CD1c-positive myeloid dendritic cell (primary cell): Measurements from ENCODE around the gene RPS15.

Source experiments
- DNase-seq: peaks from one replicate; pipeline ENCODE4 v3.0.0-alpha.2; 2016; ENCODE audit errors: extremely low spot score

The RPS15 gene

GRCh38 chr19:1451916-1452801 is 14.0 kb downstream of the RPS15 start:
- DNase-seq = no peak

GRCh38 chr19:1452802-1453524 is 14.8 kb downstream of the RPS15 start:
- no peak for DNase-seq

GRCh38 chr19:1453525-1454364 is 15.5 kb downstream of the RPS15 start:
- DNase-seq = peak; percentile 66

- peak; percentile 24 for DNase-seq
Observed at GRCh38 chr19:1455002-1455335, 16.8 kb downstream of the RPS15 start.

GRCh38 chr19:1455336-1456120 is 17.3 kb downstream of the RPS15 start:
- DNase-seq = peak; percentile 70

- no peak for DNase-seq
Observed at GRCh38 chr19:1456121-1456900, 18.1 kb downstream of the RPS15 start.

GRCh38 chr19:1457031-1457739 is 19.0 kb downstream of the RPS15 start:
- no peak for DNase-seq

GRCh38 chr19:1457892-1458291 is 19.7 kb downstream of the RPS15 start:
- DNase-seq = no peak

GRCh38 chr19:1459479-1459878 is 21.3 kb downstream of the RPS15 start:
- peak; percentile 72 for DNase-seq

- no peak for DNase-seq
Observed at GRCh38 chr19:1460033-1460995, 22.1 kb downstream of the RPS15 start.

GRCh38 chr19:1461862-1462261 is 23.7 kb downstream of the RPS15 start:
- no peak for DNase-seq

- peak; percentile 51 for DNase-seq
Observed at GRCh38 chr19:1465191-1466016, 27.2 kb downstream of the RPS15 start.

GRCh38 chr19:1466018-1466460 is 27.8 kb downstream of the RPS15 start:
- DNase-seq = no peak

- DNase-seq = no peak
Observed at GRCh38 chr19:1466461-1467214, 28.4 kb downstream of the RPS15 start.

GRCh38 chr19:1467215-1467489 is 29.0 kb downstream of the RPS15 start:
- DNase-seq = no peak

- no peak for DNase-seq
Observed at GRCh38 chr19:1467490-1468273, 29.5 kb downstream of the RPS15 start.
